OCI-LY7 (cell line): ENCODE data around the gene TREM2. TPM values are rescaled to one million over a fixed set of nuclear protein-coding genes. Genes with fewer than 3 reads are reported as not detected.

ENCODE experiments used
- BruUV-seq: library from RNA; stranded (reverse); fragments of 400-500 nt; replicated peaks from 2 replicates; lab custom pipeline; 2021; lab: Mats Ljungman, UMichigan
- CTCF ChIA-PET: fragments of 300-600 bp; sonication (Branson Sonifier 250); formaldehyde crosslinking; loops from one replicate; lab custom pipeline; 2022; ENCODE audit warnings: antibody characterized with exemption; ENCODE audit not compliant: unreplicated experiment; lab: Charles Lee
- POLR2A ChIA-PET: fragments of 300-600 bp; sonication (Branson Sonifier 250); formaldehyde crosslinking; loops from one replicate; lab custom pipeline; 2022; ENCODE audit warnings: antibody characterized with exemption; lab: Charles Lee
- DNase-seq: peaks from one replicate; pipeline ENCODE4 v3.0.0-alpha.2; 2015; ENCODE audit warnings: low spot score
- H2AFZ ChIP-seq: fragments of 200-600 bp; sonication (generic), shearing (Covaris generic); 2 replicates; pipeline ENCODE4 v1.6.1; 2014; ENCODE audit warnings: mild to moderate bottlenecking, antibody characterized with exemption, low read length, moderate library complexity
- H3K27ac ChIP-seq: fragments of 200-600 bp; sonication (generic); 2 replicates; pipeline ENCODE4 v1.5.1; 2014; ENCODE audit warnings: mixed run types, low read depth, mild to moderate bottlenecking, moderate library complexity, low read length, inconsistent platforms; ENCODE audit not compliant: poor library complexity, severe bottlenecking
- H3K36me3 ChIP-seq: fragments of 200-600 bp; sonication (generic); 2 replicates; pipeline ENCODE4 v1.6.1; 2014; ENCODE audit warnings: mild to moderate bottlenecking, antibody characterized with exemption, low read length, moderate library complexity, mixed read lengths; ENCODE audit not compliant: insufficient read depth
- H3K4me1 ChIP-seq: fragments of 200-600 bp; sonication (generic); 2 replicates; pipeline ENCODE4 v1.5.1; 2014; ENCODE audit warnings: mild to moderate bottlenecking, low read length; ENCODE audit not compliant: insufficient read depth, poor library complexity, severe bottlenecking
- H3K4me2 ChIP-seq: fragments of 200-600 bp; sonication (generic); 2 replicates; pipeline ENCODE4 v1.6.1; 2014; ENCODE audit warnings: mild to moderate bottlenecking, low read length
- H3K4me3 ChIP-seq: fragments of 200-600 bp; sonication (generic); 2 replicates; pipeline ENCODE4 v1.5.1; 2014; ENCODE audit warnings: mild to moderate bottlenecking, low read depth, low read length; ENCODE audit not compliant: poor library complexity, severe bottlenecking
- H3K79me2 ChIP-seq: fragments of 200-600 bp; sonication (generic); 2 replicates; pipeline ENCODE4 v1.6.1; 2016; ENCODE audit warnings: low read depth, mild to moderate bottlenecking, low read length, moderate library complexity, mixed read lengths; ENCODE audit not compliant: insufficient read depth
- H3K9me2 ChIP-seq: fragments of 200-600 bp; sonication (generic); 2 replicates; pipeline ENCODE4 v1.6.1; 2016; ENCODE audit warnings: mild to moderate bottlenecking, low read length, mixed read lengths; ENCODE audit not compliant: insufficient read depth
- H3K9me3 ChIP-seq: fragments of 200-600 bp; sonication (generic); 2 replicates; pipeline ENCODE4 v1.6.1; 2014; ENCODE audit warnings: mild to moderate bottlenecking, mixed run types, low read length, mixed read lengths
- H4K20me1 ChIP-seq: fragments of 200-600 bp; sonication (generic); 2 replicates; pipeline ENCODE4 v1.6.1; 2014; ENCODE audit warnings: mild to moderate bottlenecking, antibody characterized with exemption, low read length, moderate library complexity, mixed read lengths; ENCODE audit not compliant: insufficient read depth
- EZH2phosphoT487 ChIP-seq: fragments of 200-600 bp; sonication (generic); IDR thresholded peaks from 2 replicates; pipeline ENCODE4 v1.6.1; 2018; ENCODE audit warnings: low read depth, borderline replicate concordance, mild to moderate bottlenecking, mixed run types, antibody characterized with exemption, low read length, moderate library complexity, mixed read lengths
- intact Hi-C: fragments of 100-400 bp; cut with micrococcal nuclease; formaldehyde crosslinking; loops from one replicate; pipeline ENCODE4 v1.10.0; 2022; ENCODE audit not compliant: unreplicated experiment
- total RNA-seq, 2 experiments: library from RNA; depleted of rRNA in 1 of 2; stranded (reverse); fragments of >200 nt in 1 of 2; shearing (Covaris generic) in 1 of 2; gene quantifications; 2 replicates each; pipeline ENCODE4 v1.2.3, GENCODE V29; 2014 to 2022
- TF ChIP-seq, protein P1 (sequence below): fragments of 200-600 bp; sonication (generic); conservative IDR thresholded peaks from 2 replicates; pipeline ENCODE4 v1.5.1; 2014; ENCODE audit warnings: mild to moderate bottlenecking, antibody characterized with exemption, low read length, moderate library complexity, mixed read lengths

Gene TREM2
- total RNA-seq, 2 experiments from 2014 or later: not detected

DNA sequence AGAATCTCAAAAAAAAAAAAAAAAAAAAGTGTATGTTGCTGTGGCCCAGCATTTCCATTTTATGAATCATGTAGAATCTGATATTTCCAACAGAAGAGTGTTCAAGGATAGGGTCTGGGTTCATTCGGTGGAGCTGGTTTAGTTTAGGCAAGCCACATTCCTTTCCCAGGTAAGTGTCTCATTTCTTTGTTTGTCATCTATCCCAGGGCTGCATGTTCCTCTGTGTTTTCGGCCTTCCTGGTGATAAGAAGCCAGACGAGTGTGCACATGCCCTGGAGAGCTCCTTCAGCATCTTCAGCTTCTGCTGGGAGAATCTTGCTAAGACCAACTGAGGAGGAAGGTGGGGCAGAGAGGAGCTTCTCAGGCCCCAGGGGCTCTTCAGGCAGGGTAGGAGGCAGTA is 51.9 kb downstream of the TREM2 start:
- Histone ChIP-seq H3K4me2 (no peak overlapping the region), H2AFZ (no peak overlapping the region), H3K9me3 (no peaks in the 10 kb centered on the region), H3K9me2 (no peaks in the 10 kb centered on the region), H4K20me1 (no peaks in the 10 kb centered on the region), H3K27ac (no peak overlapping the region), H3K4me1 (no peaks in the 10 kb centered on the region), H3K4me3 (no peak overlapping the region), H3K36me3 (no peaks in the 10 kb centered on the region), H3K79me2 (no peaks in the 10 kb centered on the region)
- intact Hi-C loops: no loop called here
- no TSS peak for BruUV-seq
- ChIA-PET CTCF (no interaction called here), POLR2A (interaction anchor here (1.6 kb wide), 1 partner anchor 92 kb away, joined by 3 read pairs; no protein-coding TSS in a partner anchor)
- no peak for TF ChIP-seq EZH2phosphoT487
- TF ChIP-seq, protein P1, sequence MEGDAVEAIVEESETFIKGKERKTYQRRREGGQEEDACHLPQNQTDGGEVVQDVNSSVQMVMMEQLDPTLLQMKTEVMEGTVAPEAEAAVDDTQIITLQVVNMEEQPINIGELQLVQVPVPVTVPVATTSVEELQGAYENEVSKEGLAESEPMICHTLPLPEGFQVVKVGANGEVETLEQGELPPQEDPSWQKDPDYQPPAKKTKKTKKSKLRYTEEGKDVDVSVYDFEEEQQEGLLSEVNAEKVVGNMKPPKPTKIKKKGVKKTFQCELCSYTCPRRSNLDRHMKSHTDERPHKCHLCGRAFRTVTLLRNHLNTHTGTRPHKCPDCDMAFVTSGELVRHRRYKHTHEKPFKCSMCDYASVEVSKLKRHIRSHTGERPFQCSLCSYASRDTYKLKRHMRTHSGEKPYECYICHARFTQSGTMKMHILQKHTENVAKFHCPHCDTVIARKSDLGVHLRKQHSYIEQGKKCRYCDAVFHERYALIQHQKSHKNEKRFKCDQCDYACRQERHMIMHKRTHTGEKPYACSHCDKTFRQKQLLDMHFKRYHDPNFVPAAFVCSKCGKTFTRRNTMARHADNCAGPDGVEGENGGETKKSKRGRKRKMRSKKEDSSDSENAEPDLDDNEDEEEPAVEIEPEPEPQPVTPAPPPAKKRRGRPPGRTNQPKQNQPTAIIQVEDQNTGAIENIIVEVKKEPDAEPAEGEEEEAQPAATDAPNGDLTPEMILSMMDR: no peak
- DNase-seq: no peak

Other genes with a start within 250 kb of the TREM2 start
- 0.62 and 0.85 TPM in 2 replicates for gene UNC5CL, start 123.9 kb downstream of the TREM2 start, total RNA-seq (2014; rRNA removed; shearing (Covaris generic))
- gene UNC5CL, start 123.9 kb downstream of the TREM2 start, total RNA-seq (2022): 0.49 and 0.63 TPM in 2 replicates
- gene TSPO2, start 120.6 kb downstream of the TREM2 start, total RNA-seq (2014; rRNA removed; shearing (Covaris generic)): not detected in 2 replicates
- not detected in 2 replicates for gene TSPO2, start 120.6 kb downstream of the TREM2 start, total RNA-seq (2022)
- gene APOBEC2, start 109.9 kb downstream of the TREM2 start, total RNA-seq (2014; rRNA removed; shearing (Covaris generic)): not detected in 2 replicates
- gene APOBEC2, start 109.9 kb downstream of the TREM2 start, total RNA-seq (2022): not detected in 2 replicates
- gene OARD1, start 90.8 kb downstream of the TREM2 start, total RNA-seq (2014; rRNA removed; shearing (Covaris generic)): 19.5 and 21.0 TPM in 2 replicates
- 41.6 and 47.9 TPM in 2 replicates for gene OARD1, start 90.8 kb downstream of the TREM2 start, total RNA-seq (2022)
- 23.5 and 29.5 TPM in 2 replicates for gene NFYA, start 90.1 kb downstream of the TREM2 start, total RNA-seq (2014; rRNA removed; shearing (Covaris generic))
- gene NFYA, start 90.1 kb downstream of the TREM2 start, total RNA-seq (2022): 46.4 and 47.9 TPM in 2 replicates
- not detected in 2 replicates for gene TREML1, start 8.8 kb downstream of the TREM2 start, total RNA-seq (2014; rRNA removed; shearing (Covaris generic))
- gene TREML1, start 8.8 kb downstream of the TREM2 start, total RNA-seq (2022): not detected in 2 replicates
- gene TREML2, start 38.0 kb upstream of the TREM2 start, total RNA-seq (2014; rRNA removed; shearing (Covaris generic)): 5.5 and 6.2 TPM in 2 replicates
- 15.1 and 17.4 TPM in 2 replicates for gene TREML2, start 38.0 kb upstream of the TREM2 start, total RNA-seq (2022)
- not detected in 2 replicates for gene TREML4, start 65.2 kb upstream of the TREM2 start, total RNA-seq (2014; rRNA removed; shearing (Covaris generic))
- gene TREML4, start 65.2 kb upstream of the TREM2 start, total RNA-seq (2022): not detected in 2 replicates
- gene TREM1, start 123.6 kb upstream of the TREM2 start, total RNA-seq (2014; rRNA removed; shearing (Covaris generic)): 0.19 TPM in 1 of 2 replicates, not detected in the other
- 0.51 and 0.55 TPM in 2 replicates for gene TREM1, start 123.6 kb upstream of the TREM2 start, total RNA-seq (2022)
- not detected in 2 replicates for gene NCR2, start 172.5 kb upstream of the TREM2 start, total RNA-seq (2014; rRNA removed; shearing (Covaris generic))
- gene NCR2, start 172.5 kb upstream of the TREM2 start, total RNA-seq (2022): not detected in 2 replicates